HG02840 (cell line): ENCODE results near the gene ROR1.

Experiments used
- ATAC-seq: cut with Tn5 transposase; IDR thresholded peaks from one replicate; pipeline ENCODE4 v1.9.1; 2021; ENCODE audit warnings: mild to moderate bottlenecking, moderate library complexity, moderate number of reproducible peaks; ENCODE audit not compliant: unreplicated experiment, low FRiP score

The ROR1 gene

GRCh38 chr1:63875636-63876035 lies 101.8 kb downstream of the ROR1 start:
- ATAC-seq, result no peak

- ATAC-seq, result no peak
Observed at GRCh38 chr1:63877021-63877767, 103.4 kb downstream of the ROR1 start.

GRCh38 chr1:63877816-63878215 lies 104.0 kb downstream of the ROR1 start:
- ATAC-seq, result no peak

GRCh38 chr1:63878932-63879331 lies 105.1 kb downstream of the ROR1 start:
- ATAC-seq, result no peak

GRCh38 chr1:63880958-63881576 lies 107.2 kb downstream of the ROR1 start:
- ATAC-seq, result no peak

- no peak for ATAC-seq
Observed at GRCh38 chr1:63882048-63882704, 108.4 kb downstream of the ROR1 start.

- ATAC-seq, result no peak
Observed at GRCh38 chr1:63883494-63884235, 109.8 kb downstream of the ROR1 start.

- ATAC-seq, result no peak
Observed at GRCh38 chr1:63884486-63884885, 110.7 kb downstream of the ROR1 start.

GRCh38 chr1:63885899-63886298 lies 112.1 kb downstream of the ROR1 start:
- no peak for ATAC-seq

GRCh38 chr1:63886340-63886739 lies 112.5 kb downstream of the ROR1 start:
- no peak for ATAC-seq

- ATAC-seq, result no peak
Observed at GRCh38 chr1:63887809-63888208, 114.0 kb downstream of the ROR1 start.

GRCh38 chr1:63888984-63889383 lies 115.2 kb downstream of the ROR1 start:
- ATAC-seq, result no peak

- ATAC-seq, result no peak
Observed at GRCh38 chr1:63890468-63890867, 116.7 kb downstream of the ROR1 start.

- ATAC-seq, result no peak
Observed at GRCh38 chr1:63891060-63891690, 117.4 kb downstream of the ROR1 start.

GRCh38 chr1:63892632-63893395 lies 119.0 kb downstream of the ROR1 start:
- peak; percentile 99 for ATAC-seq

GRCh38 chr1:63893976-63894375 lies 120.2 kb downstream of the ROR1 start:
- ATAC-seq, result no peak

- no peak for ATAC-seq
Observed at GRCh38 chr1:63894627-63895265, 120.9 kb downstream of the ROR1 start.

- ATAC-seq, result no peak
Observed at GRCh38 chr1:63896755-63897154, 122.9 kb downstream of the ROR1 start.

GRCh38 chr1:63898428-63899196 lies 124.8 kb downstream of the ROR1 start:
- ATAC-seq, result no peak
